Femur (tissue), 1 donor: ENCODE measurements around the gene RPL18.
"Not testable (repeated sequence)": the region's sequence is repeated elsewhere in the genome, so short reads cannot be mapped to it uniquely, and the experiment has no call there.

Experiments used
- DNase-seq: peaks from one replicate; pipeline ENCODE4 v3.0.0-alpha.2; 2017

Gene RPL18

GRCh38 chr19:48644355-48644754, 25.4 kb upstream of the RPL18 start:
- no peak for DNase-seq

- no peak for DNase-seq
Measured at GRCh38 chr19:48642862-48643261, 23.9 kb upstream of the RPL18 start.

GRCh38 chr19:48641850-48642249, 22.9 kb upstream of the RPL18 start:
- DNase-seq = no peak

- DNase-seq = no peak
Measured at GRCh38 chr19:48639483-48640375, 20.8 kb upstream of the RPL18 start.

GRCh38 chr19:48638831-48639381, 19.9 kb upstream of the RPL18 start:
- DNase-seq = no peak

- DNase-seq = peak; percentile 94
Measured at GRCh38 chr19:48637948-48638830, 19.2 kb upstream of the RPL18 start.

GRCh38 chr19:48637449-48637947, 18.5 kb upstream of the RPL18 start:
- peak; percentile 99 for DNase-seq

GRCh38 chr19:48636859-48637448, 18.0 kb upstream of the RPL18 start, which contains the start of gene DBP:
Gene DBP (minus strand): TSS chr19:48637379. CDS start chr19:48636994, 385 bp downstream.
- DNase-seq = peak; percentile 71

- DNase-seq = no peak
Measured at GRCh38 chr19:48635966-48636858, 17.2 kb upstream of the RPL18 start.

GRCh38 chr19:48635263-48635965, 16.4 kb upstream of the RPL18 start:
- peak; percentile 78 for DNase-seq

- DNase-seq = peak; percentile 96
Measured at GRCh38 chr19:48634424-48635262, 15.7 kb upstream of the RPL18 start.

GRCh38 chr19:48634036-48634342, 15.0 kb upstream of the RPL18 start:
- DNase-seq = no peak

GRCh38 chr19:48633148-48634035, 14.4 kb upstream of the RPL18 start:
- DNase-seq = no peak

- DNase-seq = no peak
Measured at GRCh38 chr19:48632692-48633147, 13.7 kb upstream of the RPL18 start.

- not testable (repeated sequence) for DNase-seq
Measured at GRCh38 chr19:48632286-48632685, 13.3 kb upstream of the RPL18 start.

- no peak for DNase-seq
Measured at GRCh38 chr19:48631225-48631624, 12.2 kb upstream of the RPL18 start.

GRCh38 chr19:48630296-48631063, 11.5 kb upstream of the RPL18 start:
- peak; percentile 81 for DNase-seq
